Dermis microvascular lymphatic vessel endothelial cell (primary cell): ENCODE measurements around the gene BRF1. TPM values are rescaled to one million over a fixed set of nuclear protein-coding genes. Genes with fewer than 3 reads are reported as not detected.

Source experiments
- DNase-seq, 2 donors: peaks; one replicate each; pipeline versions ENCODE4 v3.0.0 to v3.0.0-alpha.2; 2010; ENCODE audit warnings: low read depth in 2 of 2
- total RNA-seq: library from RNA; depleted of rRNA; stranded (reverse); fragments of >200 nt; gene quantifications from 2 replicates; pipeline ENCODE4 v1.2.1, GENCODE V29; 2014

The BRF1 gene
- total RNA-seq, 1 donor from 2014 or later: 20.8 TPM

DNA sequence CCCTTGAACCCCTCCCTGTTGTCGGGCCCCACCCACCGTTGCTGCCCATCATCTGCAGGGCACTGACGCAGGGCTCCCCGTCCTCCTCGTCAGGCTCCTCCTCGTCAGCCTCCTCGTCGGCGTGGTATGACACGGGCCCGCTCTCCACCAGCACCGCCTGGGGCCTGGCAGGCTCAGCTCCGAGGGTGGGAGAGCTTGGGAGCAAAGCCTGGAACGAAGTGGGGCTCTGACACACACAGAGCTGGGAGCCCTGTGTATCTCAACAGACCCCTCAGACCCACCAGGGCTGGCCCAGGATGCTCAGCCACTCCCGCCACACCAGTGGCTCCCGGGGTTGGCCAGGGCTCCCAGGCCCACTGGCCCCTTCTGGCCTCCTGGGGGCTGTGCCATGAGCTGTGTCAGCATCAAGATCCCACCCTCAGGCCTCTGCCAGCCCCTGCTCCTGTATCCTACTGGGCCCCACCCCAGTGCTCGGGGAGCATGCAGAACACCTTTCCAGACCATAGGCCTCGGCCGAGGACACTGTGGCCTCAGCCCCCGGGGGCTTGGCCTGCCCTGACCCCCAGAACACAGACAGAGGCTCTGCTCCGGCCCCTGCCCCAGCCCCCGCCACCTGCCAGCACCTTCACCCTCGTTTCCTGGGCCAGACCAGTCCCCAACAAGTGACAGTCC lies 89.6 kb downstream of the BRF1 start:
- no peak for DNase-seq

DNA sequence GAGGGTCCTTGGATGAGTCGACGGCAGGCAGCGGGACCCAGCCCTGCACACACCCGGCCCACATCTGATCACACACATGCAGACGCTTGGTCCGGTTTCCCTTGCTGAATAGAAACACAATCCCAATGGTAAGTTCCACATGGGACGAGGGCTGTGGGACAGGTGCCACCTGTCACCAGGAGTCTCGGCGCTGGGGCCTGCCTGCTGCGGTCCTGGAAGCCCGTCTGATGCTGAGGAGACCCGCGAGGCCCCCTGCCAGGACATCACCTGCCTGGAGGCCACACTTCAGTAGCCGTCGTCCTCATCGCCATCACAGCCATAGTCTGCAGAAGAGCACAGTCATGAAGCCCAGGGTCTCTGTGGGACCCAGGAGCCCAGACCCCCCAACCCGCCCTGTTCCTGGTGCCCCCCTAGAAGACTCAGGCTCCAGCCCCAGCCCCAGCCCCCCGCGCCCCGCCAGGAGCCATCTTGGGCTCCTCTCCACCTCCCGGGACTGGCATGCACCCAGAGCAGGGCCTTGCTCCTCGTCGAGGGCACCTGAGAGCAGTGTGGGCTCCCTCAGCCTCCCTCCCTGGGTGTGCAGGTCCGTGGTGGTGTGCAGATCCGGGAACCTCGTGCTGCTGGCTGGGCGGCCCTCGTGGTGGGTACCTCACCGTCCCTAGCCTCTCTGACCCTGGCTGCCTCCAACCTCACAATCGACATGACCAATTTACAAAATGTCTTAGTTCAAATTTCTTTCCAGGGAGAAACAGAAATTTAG lies 90.4 kb downstream of the BRF1 start:
- no peak for DNase-seq

DNA sequence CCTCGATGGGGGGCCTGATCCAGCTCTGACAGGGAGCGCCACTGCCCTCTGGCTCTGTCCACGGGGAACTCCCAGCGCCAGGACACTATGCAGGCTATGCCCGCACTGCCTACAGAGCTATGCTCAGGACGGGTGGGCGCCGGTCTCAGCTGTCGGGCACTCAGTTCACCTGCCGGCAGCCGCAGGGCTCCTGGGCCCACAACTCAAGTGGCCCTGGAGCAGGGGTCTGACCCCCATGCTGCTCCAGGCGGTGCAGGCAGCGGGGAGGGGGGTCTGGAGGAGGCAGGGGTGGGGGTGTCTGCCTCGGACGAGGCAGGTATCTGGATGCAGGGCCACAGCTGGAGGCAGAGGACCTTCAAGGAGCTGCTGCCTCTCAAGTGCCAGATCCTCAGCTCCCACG lies 91.2 kb downstream of the BRF1 start:
- DNase-seq: no peak

DNA sequence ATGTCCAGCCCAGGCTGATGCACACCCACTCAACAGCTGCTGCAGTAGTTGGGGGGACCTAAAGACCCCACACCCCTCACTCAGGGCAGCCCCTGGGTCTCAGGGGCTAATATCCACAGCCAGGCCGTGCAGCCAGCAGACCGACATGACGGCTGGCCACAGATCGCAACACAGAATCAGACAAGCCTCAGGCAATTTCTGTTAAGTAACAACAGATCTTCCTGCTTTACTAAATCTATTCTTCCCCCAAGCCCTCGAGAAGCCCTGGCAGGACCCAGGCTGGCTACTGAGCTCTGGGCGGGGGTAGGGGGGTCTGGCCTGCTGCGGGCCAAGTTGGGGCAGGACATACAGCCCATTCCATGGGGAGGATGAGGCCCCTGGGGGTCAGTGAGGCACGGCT lies 91.7 kb downstream of the BRF1 start:
- DNase-seq: no peak

DNA sequence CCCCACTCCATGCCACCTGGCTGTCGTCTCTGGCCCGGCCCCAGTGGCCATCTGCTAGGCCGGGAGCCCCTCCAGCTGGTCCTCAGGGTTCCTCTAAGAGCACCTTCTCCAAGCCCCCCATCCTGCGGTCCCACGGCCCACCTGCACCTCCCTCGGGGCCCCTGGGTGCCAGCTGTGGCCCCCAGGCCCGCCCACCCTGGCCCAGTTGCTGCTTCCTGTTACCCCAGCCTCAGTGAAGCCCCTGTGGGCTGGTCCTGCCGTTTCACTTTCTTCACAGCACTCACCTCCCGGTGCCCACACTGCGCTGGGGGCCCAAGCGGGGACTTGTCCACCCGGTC lies 92.1 kb downstream of the BRF1 start:
- DNase-seq: no peak

DNA sequence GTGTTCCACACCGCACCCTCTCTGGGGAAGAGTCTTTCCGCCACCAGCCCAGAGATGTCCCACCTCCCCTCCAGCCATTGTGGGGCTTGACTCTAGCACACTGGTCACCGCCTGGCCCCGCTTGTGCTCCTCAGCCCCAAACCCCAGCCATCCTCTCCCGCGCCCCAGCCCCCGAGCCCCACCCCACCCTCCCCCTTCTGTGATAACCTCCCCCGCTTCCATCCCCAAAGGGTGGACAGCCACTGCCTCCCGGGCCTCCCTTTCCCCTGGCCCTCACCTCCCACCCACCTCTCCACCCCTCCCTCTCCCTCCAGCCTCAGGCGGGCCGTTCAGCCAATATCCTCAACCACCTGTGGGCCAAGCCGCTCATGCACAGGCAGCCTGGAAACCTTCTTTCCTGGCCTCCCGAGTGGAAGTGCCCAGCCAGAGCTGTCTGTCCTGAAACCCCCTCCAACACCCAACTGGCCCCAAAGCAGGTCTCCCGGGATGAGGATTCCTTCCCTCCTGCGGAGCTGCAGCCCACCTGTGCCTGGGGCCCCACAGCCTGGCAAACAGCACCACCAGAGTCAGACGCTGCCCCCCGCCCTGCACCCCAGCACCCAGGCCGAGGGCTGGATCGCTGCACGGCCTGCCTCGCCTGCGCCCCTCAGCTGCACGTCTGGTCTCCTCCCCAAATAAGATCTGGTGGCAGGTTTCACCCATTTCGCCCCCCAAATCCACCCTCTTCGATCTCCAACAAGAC lies 92.6 kb downstream of the BRF1 start:
- DNase-seq: no peak

DNA sequence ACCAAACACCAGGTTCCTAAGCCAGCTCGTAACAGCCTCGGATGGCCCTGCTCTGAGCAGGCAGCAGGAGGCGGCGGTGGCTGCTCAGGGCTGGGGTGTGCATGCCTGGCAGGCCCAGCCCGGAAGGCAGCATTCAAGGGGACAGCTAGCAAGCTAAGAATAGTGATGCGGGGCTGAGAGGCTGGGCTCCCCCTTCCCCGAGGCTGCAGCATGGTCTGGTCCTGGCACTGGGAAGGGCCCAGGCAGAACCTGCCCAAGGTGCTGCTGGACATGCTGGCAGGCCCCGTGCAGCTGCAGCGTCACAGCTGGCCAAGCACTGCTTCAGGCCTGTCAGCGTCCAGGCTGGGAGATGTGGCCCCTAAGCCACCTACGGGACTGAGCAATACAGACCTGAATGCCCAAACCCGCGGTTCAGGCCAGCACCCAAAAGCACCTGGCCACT lies 93.3 kb downstream of the BRF1 start:
- DNase-seq: no peak

DNA sequence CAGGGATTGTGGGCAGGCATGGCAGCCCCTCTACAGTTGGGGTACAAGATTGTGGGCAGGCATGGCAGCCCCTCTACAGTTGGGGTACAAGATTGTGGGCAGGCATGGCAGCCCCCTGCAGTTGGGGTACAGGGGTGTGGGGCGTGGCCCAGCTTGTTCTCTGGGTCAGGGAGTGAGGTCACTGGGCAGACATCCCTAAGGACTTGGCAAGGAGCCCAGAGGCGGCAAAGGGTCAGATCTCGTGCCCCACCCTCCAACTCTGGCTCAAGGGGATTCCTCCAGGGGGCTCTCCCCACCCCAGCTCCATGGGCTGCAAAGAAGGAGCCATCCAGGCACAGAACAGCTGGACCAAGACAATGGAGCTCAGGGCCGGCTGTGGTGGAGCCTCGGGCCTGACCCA lies 93.9 kb downstream of the BRF1 start:
- no peak for DNase-seq

DNA sequence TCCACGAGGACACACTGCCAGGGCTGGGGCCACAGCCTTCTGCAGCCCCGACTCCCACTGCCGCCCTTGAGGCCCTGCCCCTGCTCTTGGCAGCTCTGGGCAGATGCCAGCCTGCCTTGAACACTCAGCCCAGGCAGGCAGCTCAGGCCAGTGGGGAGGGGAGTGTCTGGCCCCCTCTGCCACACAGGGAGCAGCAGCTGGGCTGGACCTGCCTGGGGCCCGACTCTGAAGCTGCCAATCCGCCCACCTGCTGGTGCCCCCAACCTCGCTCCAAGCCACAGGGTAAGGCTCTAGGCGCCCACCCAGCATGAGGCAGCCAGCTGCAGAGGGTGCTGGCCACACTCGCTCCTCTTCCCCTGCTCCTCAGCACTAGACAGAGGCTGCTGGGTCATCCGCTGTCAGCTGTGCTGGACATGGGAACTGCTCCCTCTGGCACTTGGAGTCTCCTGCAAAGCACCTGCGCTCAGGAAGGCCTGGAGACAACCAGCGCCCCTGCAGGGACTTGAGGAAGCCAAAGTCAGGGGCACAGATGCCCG lies 95.1 kb downstream of the BRF1 start:
- DNase-seq: no peak

DNA sequence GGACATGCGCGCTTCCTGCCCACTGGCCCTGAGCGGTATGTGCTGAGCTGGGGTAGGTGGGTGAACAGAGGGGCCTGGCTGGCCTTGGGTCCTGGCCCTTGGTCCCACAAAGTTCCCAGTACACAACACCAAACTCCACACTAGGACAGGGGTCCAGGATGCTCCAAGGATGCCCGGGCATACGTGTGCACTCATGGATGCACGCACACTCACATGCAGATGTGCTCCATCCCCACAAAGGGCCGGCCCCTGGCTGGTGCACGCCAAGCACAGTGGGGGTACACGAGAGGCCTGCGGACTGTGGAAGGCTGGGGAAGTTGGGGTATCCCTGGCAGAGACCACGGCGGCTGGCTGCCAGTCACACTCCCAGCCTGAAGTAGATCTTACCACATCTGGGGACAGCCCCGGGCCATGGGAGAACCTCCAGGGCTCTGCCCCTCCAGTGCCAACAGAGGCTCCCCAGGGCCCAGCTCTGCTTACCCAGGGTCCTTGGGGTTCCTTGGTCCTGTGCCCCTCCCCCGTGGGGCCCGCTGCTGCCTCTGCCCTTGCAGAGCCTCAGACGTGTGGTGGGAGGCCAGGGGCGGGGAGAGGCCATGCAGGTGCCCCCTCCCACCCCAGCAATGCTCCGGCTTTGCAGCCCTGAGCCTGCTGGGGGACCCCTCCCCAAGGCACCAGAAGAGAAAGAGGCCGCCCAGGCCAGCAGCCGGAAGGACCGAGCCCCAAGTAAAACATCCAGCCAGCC lies 95.7 kb downstream of the BRF1 start:
- DNase-seq: no peak

DNA sequence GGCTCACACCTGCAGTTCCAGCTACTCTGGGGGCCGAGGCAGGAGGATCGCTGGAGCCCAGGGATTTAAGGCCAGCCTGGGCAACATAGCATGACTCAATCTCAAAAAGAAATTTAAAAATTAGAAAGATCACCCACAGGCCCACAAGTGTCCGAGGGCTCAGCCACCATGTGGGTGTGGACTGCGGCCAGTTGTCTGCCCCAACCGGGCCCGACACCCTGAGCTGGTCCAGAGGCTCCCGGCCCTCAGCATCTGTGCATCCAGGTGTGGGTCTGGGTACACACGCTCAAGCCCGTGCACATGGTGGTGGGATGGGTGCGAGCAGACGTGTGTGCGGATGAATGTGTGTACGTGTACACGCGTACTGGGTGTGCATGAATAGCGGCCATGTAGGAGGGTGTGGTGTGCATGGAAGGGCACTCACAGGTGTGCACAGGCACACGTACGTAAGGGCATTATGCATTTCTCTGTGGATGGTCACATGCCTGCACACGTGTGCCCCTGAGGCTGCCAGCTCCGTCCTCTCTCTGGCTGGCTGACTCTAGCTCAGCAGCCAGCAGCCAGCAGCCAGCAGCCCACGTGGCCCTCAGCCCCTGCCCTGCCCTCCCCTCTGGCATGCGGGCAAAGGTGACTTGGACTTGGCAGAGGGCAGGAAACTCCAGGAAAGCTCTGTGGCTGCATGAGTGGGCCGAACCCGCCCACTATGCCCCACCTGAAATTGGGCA lies 96.4 kb downstream of the BRF1 start:
- peak in 1 of 2 donors; percentile 20 for DNase-seq

DNA sequence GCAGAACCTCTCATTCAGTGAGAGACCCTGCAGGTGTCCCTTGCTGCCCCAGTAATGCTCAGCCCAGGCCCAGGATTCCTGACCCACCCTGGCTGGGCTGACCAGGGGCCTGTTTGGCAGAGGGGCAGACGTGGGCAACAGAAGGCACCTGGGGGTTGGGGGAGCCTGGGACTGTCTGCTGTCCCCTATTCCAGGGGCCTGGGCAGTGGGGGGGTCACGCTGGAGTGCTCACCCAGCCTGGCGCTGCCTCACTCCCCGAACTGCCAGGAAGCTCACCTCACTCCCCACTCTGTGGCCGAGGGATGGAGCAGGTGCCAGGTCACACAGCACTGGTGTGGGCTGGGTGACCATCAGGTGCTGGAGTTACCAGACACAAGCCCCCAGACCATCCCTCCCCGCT lies 97.1 kb downstream of the BRF1 start:
- no peak for DNase-seq

DNA sequence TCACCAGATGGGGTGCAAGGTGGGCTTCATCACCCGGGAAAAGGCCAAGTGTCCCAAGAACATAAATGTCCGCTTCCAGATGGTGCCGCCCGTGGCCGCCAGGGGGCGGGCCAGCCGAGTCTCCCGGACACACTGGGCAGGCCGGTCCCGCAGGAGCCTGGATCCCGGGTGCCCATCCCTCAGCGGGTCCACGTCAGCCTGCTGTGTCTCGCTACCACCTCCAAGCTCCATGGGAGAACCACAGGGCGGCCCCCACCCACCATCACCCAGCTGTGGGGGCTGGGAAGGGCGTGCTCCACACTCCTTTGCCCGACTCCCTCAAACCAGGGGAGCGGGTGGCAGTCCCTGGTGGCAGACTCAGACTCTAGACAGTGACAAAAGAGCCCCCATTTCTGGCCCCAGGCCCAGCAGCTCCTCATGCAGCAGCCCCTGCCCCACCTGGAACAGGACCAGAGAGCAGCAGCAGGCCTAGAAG lies 97.7 kb downstream of the BRF1 start:
- DNase-seq: peak in 1 of 2 donors; percentile 56

DNA sequence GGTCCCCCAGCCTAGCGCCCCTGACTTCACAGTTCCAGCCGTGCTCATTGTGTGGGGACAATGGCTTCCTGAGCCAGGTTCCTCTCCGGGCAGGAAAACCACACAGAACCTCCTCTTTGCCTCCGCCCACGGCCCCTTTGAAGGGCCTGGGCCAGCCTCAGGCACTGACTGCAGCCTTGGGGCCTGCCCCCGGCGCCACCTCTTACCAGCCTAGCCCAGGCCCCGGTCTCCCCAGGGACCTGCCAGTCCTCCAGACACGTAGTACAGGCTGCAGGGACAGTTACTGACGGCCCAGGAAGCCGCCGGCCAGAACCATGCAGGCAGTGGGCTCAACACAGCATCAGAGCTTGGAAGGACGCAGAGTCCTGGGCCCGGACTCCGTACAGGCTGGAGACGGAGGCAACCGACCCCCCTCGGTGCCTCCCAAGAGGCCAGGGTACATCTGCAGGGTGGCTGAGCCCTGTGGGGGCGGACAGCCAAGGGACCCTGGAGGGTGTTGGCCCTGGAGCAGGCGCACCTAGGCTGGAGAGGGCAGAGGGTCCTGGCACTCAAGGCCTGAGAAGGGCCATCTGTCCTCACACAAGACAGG lies 98.8 kb downstream of the BRF1 start:
- DNase-seq: no peak

DNA sequence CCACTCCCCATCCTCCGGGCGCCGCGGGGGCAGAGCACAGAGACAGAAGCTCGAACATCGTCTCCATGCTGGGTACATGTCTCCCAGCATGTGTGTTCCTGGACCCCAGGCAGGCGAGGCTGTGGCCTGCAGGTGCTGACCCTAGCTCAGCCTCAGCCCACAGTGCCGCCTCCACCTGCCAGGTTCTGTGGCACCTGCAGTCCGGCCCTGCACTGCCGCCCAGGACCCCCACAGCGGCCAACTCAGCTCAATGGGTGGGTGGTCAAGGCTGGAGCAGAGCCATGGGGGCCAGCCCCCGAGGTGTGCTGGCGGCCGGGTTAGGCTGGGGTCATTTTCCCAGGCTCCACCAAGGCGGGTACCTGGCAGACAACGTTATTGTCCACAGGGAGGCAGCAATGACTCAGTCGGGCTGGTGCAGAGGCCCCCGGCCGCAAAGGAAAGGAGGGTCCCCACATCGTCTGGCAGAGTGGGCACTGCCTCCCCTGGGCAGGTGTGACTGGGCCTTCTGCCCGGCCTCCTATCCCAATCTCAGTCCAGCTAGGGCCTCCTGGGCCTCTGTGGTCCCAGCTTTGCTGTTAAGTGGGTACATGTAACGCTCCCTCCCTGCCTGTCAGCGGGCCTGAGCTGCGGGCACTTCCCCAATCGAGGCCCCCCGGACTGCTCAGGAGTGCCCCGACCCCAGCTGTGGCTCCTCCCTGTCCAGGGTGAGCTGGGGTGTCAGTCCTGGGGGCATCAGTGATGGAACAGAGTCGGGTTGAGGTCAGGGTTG lies 99.5 kb downstream of the BRF1 start:
- DNase-seq: peak in 1 of 2 donors; percentile 32

DNA sequence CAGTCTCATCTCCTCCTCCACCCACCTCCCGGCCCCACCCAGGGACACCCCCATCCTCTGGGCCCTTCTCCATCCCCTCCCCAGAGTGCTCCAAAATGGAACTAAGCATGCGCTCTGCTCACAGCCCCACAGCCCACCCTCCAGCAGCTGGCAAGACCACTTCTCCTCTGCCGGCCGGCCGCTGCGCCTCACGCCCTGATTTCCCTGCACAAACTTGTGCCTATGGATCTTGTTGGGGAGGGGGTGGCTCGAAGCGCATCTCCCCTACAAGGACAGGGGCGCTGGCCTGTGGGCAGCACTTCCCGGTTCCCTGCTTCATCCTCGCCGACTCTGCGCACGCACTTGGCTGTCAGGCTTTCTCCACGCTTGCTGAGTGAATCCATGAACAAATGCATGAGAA lies 100.2 kb downstream of the BRF1 start:
- DNase-seq: no peak

DNA sequence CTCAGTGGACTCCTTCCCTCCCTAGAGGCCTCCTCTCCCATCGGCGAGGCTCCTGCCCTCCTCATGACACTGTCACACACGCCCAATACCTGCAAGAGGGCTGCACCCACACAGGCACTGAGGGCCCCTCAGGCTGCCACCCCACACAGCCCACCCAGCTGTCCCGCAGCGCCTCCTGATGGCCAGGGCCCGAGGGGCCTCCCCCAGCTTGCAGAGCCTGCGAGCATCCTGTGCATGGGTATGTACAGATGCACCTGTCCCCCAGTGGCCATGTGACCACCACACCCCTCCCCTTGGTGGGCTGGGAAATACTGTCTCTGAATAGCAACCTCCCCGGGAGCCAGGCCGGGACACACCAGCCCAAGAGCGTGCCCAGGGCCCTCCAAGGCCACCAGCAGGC lies 100.7 kb downstream of the BRF1 start:
- no peak for DNase-seq

DNA sequence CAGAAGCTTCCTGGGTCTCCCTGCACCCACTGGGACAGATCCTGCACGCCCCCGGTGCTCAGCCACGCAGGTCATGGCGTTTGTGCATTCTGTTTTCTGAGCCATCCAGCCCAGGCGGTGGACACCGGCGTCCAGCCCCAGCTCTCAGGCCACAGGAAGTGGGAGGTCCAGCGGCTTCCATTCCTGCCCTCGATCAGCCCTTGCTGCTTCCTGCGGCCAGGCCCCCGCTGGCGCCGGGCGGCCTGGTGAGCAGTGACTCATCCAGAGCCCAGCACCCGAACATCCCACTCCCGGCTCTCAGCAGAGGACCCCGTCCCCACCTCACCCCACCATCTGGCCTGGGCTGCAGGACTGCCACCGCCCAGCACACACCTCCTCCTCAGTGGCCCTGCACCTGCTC lies 101.7 kb downstream of the BRF1 start:
- peak; percentile 69 to 91 for DNase-seq

DNA sequence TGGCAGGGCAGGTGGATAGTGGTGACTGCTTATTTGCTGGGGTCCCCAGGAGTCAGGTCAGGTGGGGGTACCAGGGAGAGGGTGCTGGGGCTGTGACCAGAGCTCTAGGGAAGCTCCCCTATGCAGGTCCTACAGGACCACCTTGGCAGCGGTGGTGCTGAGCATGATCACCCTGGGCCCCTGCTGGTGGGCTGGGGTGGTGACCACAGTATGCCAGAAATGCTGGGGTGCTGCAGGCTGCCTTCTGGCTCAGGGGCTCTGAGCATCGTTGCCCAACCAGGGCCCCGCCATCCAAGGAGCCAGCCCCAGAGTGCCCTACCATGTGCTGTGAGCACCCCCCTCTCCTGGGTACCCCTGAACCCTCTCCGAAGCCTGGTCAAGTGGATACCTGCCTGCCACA lies 102.2 kb downstream of the BRF1 start:
- no peak for DNase-seq

DNA sequence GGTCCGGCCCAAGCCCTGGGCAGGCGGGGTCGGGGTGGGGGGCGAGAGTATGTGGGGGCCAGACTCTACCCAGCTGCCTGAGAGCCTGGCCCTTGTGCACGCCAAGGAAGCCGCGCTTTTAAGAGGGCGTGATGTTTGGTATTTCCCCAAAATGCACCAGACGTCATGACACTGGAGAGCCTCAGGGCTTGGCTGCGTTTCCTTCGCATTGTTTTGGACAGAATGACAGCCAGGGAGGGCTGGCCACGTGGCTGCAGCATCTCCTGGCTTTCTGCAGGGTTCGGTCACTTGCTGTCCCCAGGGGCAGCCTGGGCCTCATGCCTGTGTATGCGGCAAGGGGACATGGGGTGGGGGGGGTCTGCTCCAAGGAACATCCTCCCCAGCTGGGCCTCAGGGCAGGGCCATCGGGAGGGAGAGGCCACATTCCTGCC lies 103.6 kb downstream of the BRF1 start:
- peak in 1 of 2 donors; percentile 51 for DNase-seq
